HepG2 (cell line): ENCODE results near the gene KLHDC4. TPM values are rescaled to one million over a fixed set of nuclear protein-coding genes. Genes with fewer than 3 reads are reported as not detected.

Source experiments
- EED ChIP-seq: sonication (generic); formaldehyde crosslinking; IDR thresholded peaks from 2 replicates; pipeline ENCODE4 v1.5.0; 2020; ENCODE audit warnings: mild to moderate bottlenecking, missing genetic modification reagents
- FOXO1 ChIP-seq: sonication (generic); formaldehyde crosslinking; IDR thresholded peaks from 2 replicates; pipeline ENCODE4 v1.4.0; 2020; ENCODE audit warnings: missing genetic modification reagents
- GFI1 ChIP-seq: sonication (generic); formaldehyde crosslinking; IDR thresholded peaks from 2 replicates; pipeline ENCODE4 v1.5.0; 2020; ENCODE audit warnings: missing genetic modification reagents, mild to moderate bottlenecking, borderline replicate concordance
- HOXA3 ChIP-seq: sonication (generic); formaldehyde crosslinking; IDR thresholded peaks from 2 replicates; pipeline ENCODE4 v1.5.0; 2020; ENCODE audit warnings: missing genetic modification reagents
- NFE2L2 ChIP-seq: fragments of 150-350 bp; IDR thresholded peaks from 2 replicates; pipeline ENCODE4 v1.6.1; 2014; ENCODE audit warnings: low read length
- RNF2 ChIP-seq: fragments of 450-650 bp; conservative IDR thresholded peaks from 2 replicates; pipeline ENCODE4 v1.6.1; 2016; ENCODE audit warnings: low read depth
- TBX2 ChIP-seq: sonication (generic); formaldehyde crosslinking; IDR thresholded peaks from 2 replicates; pipeline ENCODE4 v1.5.0; 2020; ENCODE audit warnings: missing genetic modification reagents, mild to moderate bottlenecking, borderline replicate concordance
- TCF12 ChIP-seq, 2 experiments: fragments of 450-650 bp in 1 of 2; sonication (generic) in 1 of 2; formaldehyde crosslinking in 1 of 2; IDR thresholded peaks; 2 replicates each; pipeline versions ENCODE4 v1.6.1 to v1.8.0; 2017 to 2022; ENCODE audit warnings: antibody characterized with exemption in 1 of 2, mild to moderate bottlenecking in 1 of 2, missing genetic modification reagents in 1 of 2, moderate library complexity in 1 of 2
- ZNF251 ChIP-seq: sonication (generic); formaldehyde crosslinking; IDR thresholded peaks from 2 replicates; pipeline ENCODE4 v1.9.0; 2021; ENCODE audit warnings: mild to moderate bottlenecking, missing genetic modification reagents
- ZNF253 ChIP-seq: sonication (generic); formaldehyde crosslinking; IDR thresholded peaks from 2 replicates; pipeline ENCODE4 v1.8.0; 2022; ENCODE audit warnings: mild to moderate bottlenecking, missing genetic modification reagents, borderline replicate concordance
- ZNF331 ChIP-seq: sonication (generic); formaldehyde crosslinking; IDR thresholded peaks from 2 replicates; pipeline ENCODE4 v1.4.0; 2020; ENCODE audit warnings: missing genetic modification reagents
- ZNF430 ChIP-seq: sonication (generic); formaldehyde crosslinking; IDR thresholded peaks from 2 replicates; pipeline ENCODE4 v1.9.0; 2021; ENCODE audit warnings: mild to moderate bottlenecking, missing genetic modification reagents
- ZNF788 ChIP-seq: sonication (generic); formaldehyde crosslinking; IDR thresholded peaks from 2 replicates; pipeline ENCODE4 v1.5.0; 2020; ENCODE audit warnings: mild to moderate bottlenecking, missing genetic modification reagents, borderline replicate concordance
- polyA plus RNA-seq, 8 experiments: library from polyadenylated mRNA; depleted of rRNA in 3 of 8; stranded (reverse) in 7 of 8; unstranded in 1 of 8; fragments of >200 nt; fragmentation: Illumina TruSeq in 4 of 8; extraction: Trizol in 4 of 8; gene quantifications; 2 replicates each; pipeline versions ENCODE4 v1.2.1 to v1.2.3, GENCODE V29; 2011 to 2016; ENCODE audit warnings: low read depth in 4 of 8, missing spikeins in 1 of 8, mixed read lengths in 1 of 8; ENCODE audit not compliant: insufficient read depth in 1 of 8
- total RNA-seq, 5 experiments: library from RNA; depleted of rRNA; stranded (reverse); fragments of >200 nt; fragmentation: Illumina TruSeq; extraction: Trizol; gene quantifications; 2 replicates each; pipeline ENCODE4 v1.2.3, GENCODE V29; 2016; ENCODE audit warnings: low read depth in 1 of 5
- TF ChIP-seq, protein P1 (sequence below): sonication (generic); formaldehyde crosslinking; IDR thresholded peaks from 2 replicates; pipeline ENCODE4 v1.5.0; 2020; ENCODE audit warnings: missing genetic modification reagents
- TF ChIP-seq, protein P2 (sequence below): sonication (generic); formaldehyde crosslinking; IDR thresholded peaks from 2 replicates; pipeline ENCODE4 v1.4.0; 2020; ENCODE audit warnings: missing genetic modification reagents, borderline replicate concordance
- TF ChIP-seq, protein P3 (sequence below): sonication (generic); formaldehyde crosslinking; conservative IDR thresholded peaks from 2 replicates; pipeline ENCODE4 v1.4.0; 2020; ENCODE audit warnings: missing genetic modification reagents
- TF ChIP-seq, protein P4 (sequence below): sonication (generic); formaldehyde crosslinking; IDR thresholded peaks from 2 replicates; pipeline ENCODE4 v1.4.0; 2020; ENCODE audit warnings: low read depth, mild to moderate bottlenecking, missing genetic modification reagents
- TF ChIP-seq, protein P5 (sequence below): sonication (generic); formaldehyde crosslinking; IDR thresholded peaks from 2 replicates; pipeline ENCODE4 v1.4.0; 2020; ENCODE audit warnings: mild to moderate bottlenecking, missing genetic modification reagents
- TF ChIP-seq, protein P6 (sequence below): sonication (generic); formaldehyde crosslinking; IDR thresholded peaks from 2 replicates; pipeline ENCODE4 v1.9.0; 2022; ENCODE audit warnings: missing genetic modification reagents, mild to moderate bottlenecking, borderline replicate concordance

KLHDC4 gene
- total and polyA plus RNA-seq, 2 of the 13 experiments (the other 11 are each of a cell fraction or from before 2014, with no cell fraction given): 18.7 to 31.8 TPM

DNA sequence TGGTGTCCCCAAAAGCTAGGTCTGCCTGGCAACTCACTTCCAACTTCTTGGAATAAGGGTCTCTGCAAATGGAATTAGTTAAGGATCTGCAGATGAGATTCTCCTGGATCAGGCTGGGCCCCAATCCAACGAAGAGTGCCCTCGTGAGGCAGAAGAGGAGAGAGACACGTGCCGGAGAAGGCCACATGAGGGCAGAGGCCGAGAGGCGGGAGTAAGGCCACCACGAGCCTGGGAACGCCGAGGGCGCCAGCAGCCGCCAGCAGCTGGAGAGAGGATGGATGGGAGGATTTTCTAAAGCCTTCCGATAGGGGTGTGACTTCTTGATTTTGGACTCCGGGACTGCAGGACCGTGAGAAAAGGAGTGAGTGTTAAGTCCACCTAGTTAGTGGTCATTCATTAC, 87.2 kb downstream of the KLHDC4 start (continued):
- TF ChIP-seq, protein P1, sequence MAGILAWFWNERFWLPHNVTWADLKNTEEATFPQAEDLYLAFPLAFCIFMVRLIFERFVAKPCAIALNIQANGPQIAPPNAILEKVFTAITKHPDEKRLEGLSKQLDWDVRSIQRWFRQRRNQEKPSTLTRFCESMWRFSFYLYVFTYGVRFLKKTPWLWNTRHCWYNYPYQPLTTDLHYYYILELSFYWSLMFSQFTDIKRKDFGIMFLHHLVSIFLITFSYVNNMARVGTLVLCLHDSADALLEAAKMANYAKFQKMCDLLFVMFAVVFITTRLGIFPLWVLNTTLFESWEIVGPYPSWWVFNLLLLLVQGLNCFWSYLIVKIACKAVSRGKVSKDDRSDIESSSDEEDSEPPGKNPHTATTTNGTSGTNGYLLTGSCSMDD (CRISPR knock-in tag): peak; percentile 32; the same call in 1 of the 2 replicates
- TF ChIP-seq, protein P2, sequence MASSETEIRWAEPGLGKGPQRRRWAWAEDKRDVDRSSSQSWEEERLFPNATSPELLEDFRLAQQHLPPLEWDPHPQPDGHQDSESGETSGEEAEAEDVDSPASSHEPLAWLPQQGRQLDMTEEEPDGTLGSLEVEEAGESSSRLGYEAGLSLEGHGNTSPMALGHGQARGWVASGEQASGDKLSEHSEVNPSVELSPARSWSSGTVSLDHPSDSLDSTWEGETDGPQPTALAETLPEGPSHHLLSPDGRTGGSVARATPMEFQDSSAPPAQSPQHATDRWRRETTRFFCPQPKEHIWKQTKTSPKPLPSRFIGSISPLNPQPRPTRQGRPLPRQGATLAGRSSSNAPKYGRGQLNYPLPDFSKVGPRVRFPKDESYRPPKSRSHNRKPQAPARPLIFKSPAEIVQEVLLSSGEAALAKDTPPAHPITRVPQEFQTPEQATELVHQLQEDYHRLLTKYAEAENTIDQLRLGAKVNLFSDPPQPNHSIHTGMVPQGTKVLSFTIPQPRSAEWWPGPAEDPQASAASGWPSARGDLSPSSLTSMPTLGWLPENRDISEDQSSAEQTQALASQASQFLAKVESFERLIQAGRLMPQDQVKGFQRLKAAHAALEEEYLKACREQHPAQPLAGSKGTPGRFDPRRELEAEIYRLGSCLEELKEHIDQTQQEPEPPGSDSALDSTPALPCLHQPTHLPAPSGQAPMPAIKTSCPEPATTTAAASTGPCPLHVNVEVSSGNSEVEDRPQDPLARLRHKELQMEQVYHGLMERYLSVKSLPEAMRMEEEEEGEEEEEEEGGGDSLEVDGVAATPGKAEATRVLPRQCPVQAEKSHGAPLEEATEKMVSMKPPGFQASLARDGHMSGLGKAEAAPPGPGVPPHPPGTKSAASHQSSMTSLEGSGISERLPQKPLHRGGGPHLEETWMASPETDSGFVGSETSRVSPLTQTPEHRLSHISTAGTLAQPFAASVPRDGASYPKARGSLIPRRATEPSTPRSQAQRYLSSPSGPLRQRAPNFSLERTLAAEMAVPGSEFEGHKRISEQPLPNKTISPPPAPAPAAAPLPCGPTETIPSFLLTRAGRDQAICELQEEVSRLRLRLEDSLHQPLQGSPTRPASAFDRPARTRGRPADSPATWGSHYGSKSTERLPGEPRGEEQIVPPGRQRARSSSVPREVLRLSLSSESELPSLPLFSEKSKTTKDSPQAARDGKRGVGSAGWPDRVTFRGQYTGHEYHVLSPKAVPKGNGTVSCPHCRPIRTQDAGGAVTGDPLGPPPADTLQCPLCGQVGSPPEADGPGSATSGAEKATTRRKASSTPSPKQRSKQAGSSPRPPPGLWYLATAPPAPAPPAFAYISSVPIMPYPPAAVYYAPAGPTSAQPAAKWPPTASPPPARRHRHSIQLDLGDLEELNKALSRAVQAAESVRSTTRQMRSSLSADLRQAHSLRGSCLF (CRISPR knock-in tag): no peak
- TF ChIP-seq TBX2: peak; percentile 64
- TF ChIP-seq, protein P3, sequence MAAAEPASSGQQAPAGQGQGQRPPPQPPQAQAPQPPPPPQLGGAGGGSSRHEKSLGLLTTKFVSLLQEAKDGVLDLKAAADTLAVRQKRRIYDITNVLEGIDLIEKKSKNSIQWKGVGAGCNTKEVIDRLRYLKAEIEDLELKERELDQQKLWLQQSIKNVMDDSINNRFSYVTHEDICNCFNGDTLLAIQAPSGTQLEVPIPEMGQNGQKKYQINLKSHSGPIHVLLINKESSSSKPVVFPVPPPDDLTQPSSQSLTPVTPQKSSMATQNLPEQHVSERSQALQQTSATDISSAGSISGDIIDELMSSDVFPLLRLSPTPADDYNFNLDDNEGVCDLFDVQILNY: no peak; the same call in 1 of the 2 replicates
- no peak for TF ChIP-seq FOXO1 (CRISPR knock-in tag)
- TF ChIP-seq, protein P4, sequence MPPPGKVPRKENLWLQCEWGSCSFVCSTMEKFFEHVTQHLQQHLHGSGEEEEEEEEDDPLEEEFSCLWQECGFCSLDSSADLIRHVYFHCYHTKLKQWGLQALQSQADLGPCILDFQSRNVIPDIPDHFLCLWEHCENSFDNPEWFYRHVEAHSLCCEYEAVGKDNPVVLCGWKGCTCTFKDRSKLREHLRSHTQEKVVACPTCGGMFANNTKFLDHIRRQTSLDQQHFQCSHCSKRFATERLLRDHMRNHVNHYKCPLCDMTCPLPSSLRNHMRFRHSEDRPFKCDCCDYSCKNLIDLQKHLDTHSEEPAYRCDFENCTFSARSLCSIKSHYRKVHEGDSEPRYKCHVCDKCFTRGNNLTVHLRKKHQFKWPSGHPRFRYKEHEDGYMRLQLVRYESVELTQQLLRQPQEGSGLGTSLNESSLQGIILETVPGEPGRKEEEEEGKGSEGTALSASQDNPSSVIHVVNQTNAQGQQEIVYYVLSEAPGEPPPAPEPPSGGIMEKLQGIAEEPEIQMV (CRISPR knock-in tag): peak; percentile 44; the same call in 1 of the 2 replicates
- no peak for TF ChIP-seq TCF12 (IDR thresholded peaks at IDR 0.05)
- no peak for TF ChIP-seq TCF12 (CRISPR knock-in tag; IDR thresholded peaks at IDR 0.05)
- peak; percentile 53; the same call in 1 of the 2 replicates for TF ChIP-seq ZNF331 (CRISPR knock-in tag)
- no peak for TF ChIP-seq GFI1 (CRISPR knock-in tag)
- peak; percentile 79 for TF ChIP-seq ZNF788
- TF ChIP-seq, protein P5, sequence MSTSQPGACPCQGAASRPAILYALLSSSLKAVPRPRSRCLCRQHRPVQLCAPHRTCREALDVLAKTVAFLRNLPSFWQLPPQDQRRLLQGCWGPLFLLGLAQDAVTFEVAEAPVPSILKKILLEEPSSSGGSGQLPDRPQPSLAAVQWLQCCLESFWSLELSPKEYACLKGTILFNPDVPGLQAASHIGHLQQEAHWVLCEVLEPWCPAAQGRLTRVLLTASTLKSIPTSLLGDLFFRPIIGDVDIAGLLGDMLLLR: peak; percentile 67; the same call in 1 of the 2 replicates
- TF ChIP-seq ZNF430: peak; percentile 32; the same call in 1 of the 2 replicates
- TF ChIP-seq ZNF253 (CRISPR knock-in tag): 0 out of 2 replicates have a peak, but pooled peaks have one; percentile 66
- TF ChIP-seq NFE2L2: no peak
- TF ChIP-seq RNF2: peak; percentile 90
- peak; percentile 89 for TF ChIP-seq ZNF251 (CRISPR knock-in tag)
- TF ChIP-seq, protein P6, sequence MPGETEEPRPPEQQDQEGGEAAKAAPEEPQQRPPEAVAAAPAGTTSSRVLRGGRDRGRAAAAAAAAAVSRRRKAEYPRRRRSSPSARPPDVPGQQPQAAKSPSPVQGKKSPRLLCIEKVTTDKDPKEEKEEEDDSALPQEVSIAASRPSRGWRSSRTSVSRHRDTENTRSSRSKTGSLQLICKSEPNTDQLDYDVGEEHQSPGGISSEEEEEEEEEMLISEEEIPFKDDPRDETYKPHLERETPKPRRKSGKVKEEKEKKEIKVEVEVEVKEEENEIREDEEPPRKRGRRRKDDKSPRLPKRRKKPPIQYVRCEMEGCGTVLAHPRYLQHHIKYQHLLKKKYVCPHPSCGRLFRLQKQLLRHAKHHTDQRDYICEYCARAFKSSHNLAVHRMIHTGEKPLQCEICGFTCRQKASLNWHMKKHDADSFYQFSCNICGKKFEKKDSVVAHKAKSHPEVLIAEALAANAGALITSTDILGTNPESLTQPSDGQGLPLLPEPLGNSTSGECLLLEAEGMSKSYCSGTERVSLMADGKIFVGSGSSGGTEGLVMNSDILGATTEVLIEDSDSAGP (CRISPR knock-in tag): no peak
- TF ChIP-seq HOXA3: peak; percentile 60
- TF ChIP-seq EED (CRISPR knock-in tag): peak; percentile 92
